Gastrocnemius medialis (tissue), 4 donors: ENCODE data around the gene ZNF296. TPM values are rescaled to one million over a fixed set of nuclear protein-coding genes. Genes with fewer than 3 reads are reported as not detected.

Source experiments
- ATAC-seq, 2 donors: fragments of 150-250 bp; one replicate each; pipeline ENCODE4 v1.9.1; 2016
- DNase-seq, 2 donors: peaks; one replicate each; pipeline ENCODE4 v3.0.0-alpha.2; 2019
- H3K27ac ChIP-seq, 4 donors: fragments of 200-600 bp; sonication (generic); 1 replicate in 1 of 4; 2 replicates in 3 of 4; pipeline ENCODE4 v1.5.1; 2016 to 2018; ENCODE audit warnings: mild to moderate bottlenecking in 2 of 4, moderate library complexity in 1 of 4
- H3K27me3 ChIP-seq, 3 donors: fragments of 200-600 bp; sonication (generic) in 2 of 3; 1 replicate in 1 of 3; 2 replicates in 2 of 3; pipeline versions ENCODE4 v1.5.1 to v1.6.0; 2016 to 2019; ENCODE audit warnings: mild to moderate bottlenecking in 1 of 3, moderate library complexity in 1 of 3
- H3K36me3 ChIP-seq, 2 donors: fragments of 200-600 bp; sonication (generic) in 1 of 2; one replicate each; pipeline ENCODE4 v1.5.1; 2017 to 2018
- H3K4me1 ChIP-seq, 2 donors: fragments of 200-600 bp; sonication (generic) in 1 of 2; one replicate each; pipeline ENCODE4 v1.5.1; 2016 to 2017; ENCODE audit warnings: mild to moderate bottlenecking in 2 of 2
- H3K4me3 ChIP-seq, 4 donors: fragments of 200-600 bp; sonication (generic) in 3 of 4; 1 replicate in 1 of 4; 2 replicates in 3 of 4; pipeline ENCODE4 v1.5.1; 2016 to 2019; ENCODE audit warnings: mild to moderate bottlenecking in 2 of 4
- H3K9me3 ChIP-seq, 3 donors: fragments of 200-600 bp; sonication (generic) in 2 of 3; 1 replicate in 1 of 3; 2 replicates in 2 of 3; pipeline ENCODE4 v1.5.1; 2016 to 2019
- CTCF ChIP-seq, 5 experiments: fragments of 450-650 bp in 3 of 5; fragments of 200-600 bp in 2 of 5; sonication (generic) in 2 of 5; IDR thresholded peaks in 4 of 5; conservative IDR thresholded peaks in 1 of 5; 1 replicate in 4 of 5; 2 replicates in 1 of 5; pipeline ENCODE4 v1.5.1; 2016 to 2019; ENCODE audit warnings: antibody characterized with exemption in 5 of 5, mild to moderate bottlenecking in 3 of 5, moderate library complexity in 3 of 5
- POLR2A ChIP-seq, 2 donors: fragments of 450-650 bp; IDR thresholded peaks; one replicate each; pipeline ENCODE4 v1.6.1; 2017; ENCODE audit warnings: antibody characterized with exemption in 2 of 2, mild to moderate bottlenecking in 2 of 2, moderate library complexity in 2 of 2
- in situ Hi-C, 4 donors: fragments of 200-750 bp; cut with MboI; loops; one replicate each; pipeline versions ENCODE4 v1.15.0 to v1.8.0; 2017; ENCODE audit warnings: low sequenced_read_pairs in 4 of 4
- intact Hi-C: fragments of 100-400 bp; cut with DNase I; formaldehyde crosslinking; loops from one replicate; pipeline ENCODE4 v1.15.1; 2023; ENCODE audit warnings: low total_unique reads
- total RNA-seq, 4 donors: library from RNA; depleted of rRNA; stranded (reverse); fragments of >200 nt; gene quantifications; one replicate each; pipeline versions ENCODE4 v1.1.0 to v1.2.3, GENCODE V29; 2016

The ZNF296 gene
- total RNA-seq, 4 donors from 2014 or later, result not detected

- peak overlapping the region in 1 of 4 donors; percentile 15 for H3K4me3 ChIP-seq
- H3K27ac ChIP-seq, result peak overlapping the region; percentile 83 to 91 (median 86)
- in situ Hi-C loops (no loop called here), intact Hi-C loops (loop anchor here (10.0 kb wide), 1 partner anchor 226 kb away; the partner anchor contains the start of gene CKM)
- H3K27me3 ChIP-seq, result no peaks in the 10 kb centered on the region
- ATAC-seq, result peak; percentile 61 to 69
- no peak for TF ChIP-seq POLR2A (IDR thresholded peaks at IDR 0.05)
- no peak for TF ChIP-seq CTCF (IDR thresholded peaks at IDR 0.05 in 4 of 5, conservative IDR thresholded peaks at IDR 0.05 in 1 of 5)
- DNase-seq, result peak; percentile 59 to 76
- H3K4me1 ChIP-seq, result peaks cover 74 to 93% of the 10 kb centered on the region in 2 donors
- no peaks in the 10 kb centered on the region for H3K9me3 ChIP-seq
- H3K36me3 ChIP-seq, result no peaks in the 10 kb centered on the region
Measured at GRCh38 chr19:45098521-45099466, 22.5 kb upstream of the ZNF296 start.

- in situ Hi-C loops (no loop called here), intact Hi-C loops (loop anchor here (10.0 kb wide), 1 partner anchor 227 kb away; the partner anchor contains the start of gene CKM)
- H3K9me3 ChIP-seq, result no peaks in the 10 kb centered on the region
- peak; percentile 88 to 90 for ATAC-seq
- H3K4me1 ChIP-seq, result peaks cover 77 to 93% of the 10 kb centered on the region in 2 donors
- TF ChIP-seq CTCF (IDR thresholded peaks at IDR 0.05 in 4 of 5, conservative IDR thresholded peaks at IDR 0.05 in 1 of 5), result no peak
- TF ChIP-seq POLR2A (IDR thresholded peaks at IDR 0.05), result peak; percentile 69 to 79
- peak overlapping the region in 2 of 4 donors; percentile 7 to 10 for H3K4me3 ChIP-seq
- H3K27me3 ChIP-seq, result no peaks in the 10 kb centered on the region
- no peaks in the 10 kb centered on the region for H3K36me3 ChIP-seq
- H3K27ac ChIP-seq, result peak overlapping the region; percentile 83 to 91 (median 86)
- peak; percentile 90 to 92 for DNase-seq
Measured at GRCh38 chr19:45097776-45098520, 21.7 kb upstream of the ZNF296 start.

- TF ChIP-seq CTCF (IDR thresholded peaks at IDR 0.05 in 4 of 5, conservative IDR thresholded peaks at IDR 0.05 in 1 of 5), result no peak
- no peak for TF ChIP-seq POLR2A (IDR thresholded peaks at IDR 0.05)
- peak overlapping the region; percentile 83 to 91 (median 86) for H3K27ac ChIP-seq
- ATAC-seq (no peak), DNase-seq (no peak)
- in situ Hi-C loops, result no loop called here
- H3K4me1 ChIP-seq, result peaks cover 77 to 88% of the 10 kb centered on the region in 2 donors
- no peaks in the 10 kb centered on the region for H3K27me3 ChIP-seq
- no peaks in the 10 kb centered on the region for H3K36me3 ChIP-seq
- intact Hi-C loops, result loop anchor here (10.0 kb wide), 1 partner anchor 227 kb away; the partner anchor contains the start of gene CKM
- H3K4me3 ChIP-seq, result no peak overlapping the region
- H3K9me3 ChIP-seq, result no peaks in the 10 kb centered on the region
Measured at GRCh38 chr19:45097450-45097775, 21.1 kb upstream of the ZNF296 start.

GRCh38 chr19:45096700-45097099, 20.4 kb upstream of the ZNF296 start:
- intact Hi-C loops, result loop anchor here (10.0 kb wide), 1 partner anchor 228 kb away; the partner anchor contains the start of gene CKM
- H3K27ac ChIP-seq, result peak overlapping the region in 3 of 4 donors; percentile 83 to 91 (median 85)
- in situ Hi-C loops, result no loop called here

More at GRCh38 chr19:45096700-45097099, 20.4 kb upstream of the ZNF296 start:
- ATAC-seq, result no peak
- H3K9me3 ChIP-seq, result no peaks in the 10 kb centered on the region
- no peak for DNase-seq
- H3K4me1 ChIP-seq, result peaks cover 76 to 81% of the 10 kb centered on the region in 2 donors
- no peaks in the 10 kb centered on the region for H3K36me3 ChIP-seq
- no peak overlapping the region for H3K4me3 ChIP-seq
- TF ChIP-seq CTCF (IDR thresholded peaks at IDR 0.05 in 4 of 5, conservative IDR thresholded peaks at IDR 0.05 in 1 of 5) (no peak), POLR2A (IDR thresholded peaks at IDR 0.05) (no peak)
- no peaks in the 10 kb centered on the region for H3K27me3 ChIP-seq
